T-cell (primary cell): ENCODE results near the gene PLPP4. TPM values are rescaled to one million over a fixed set of nuclear protein-coding genes. Genes with fewer than 3 reads are reported as not detected.

ENCODE experiments used
- ATAC-seq, 4 experiments: fragments of 200-7000 bp in 3 of 4; fragments of 150-1000 bp in 1 of 4; cut with Tn5 transposase; replicated peaks in 1 of 4; 1 replicate in 3 of 4; 2 replicates in 1 of 4; pipeline ENCODE4 v1.10.0; 2021; ENCODE audit warnings: moderate library complexity in 3 of 4, mild to moderate bottlenecking in 2 of 4, moderate number of reproducible peaks in 1 of 4
- CTCF ChIA-PET, 2 donors: fragments of 300-600 bp; sonication (Branson Sonifier 250); formaldehyde crosslinking; loops; one replicate each; lab custom pipeline; 2022; ENCODE audit warnings: antibody characterized with exemption in 2 of 2; lab: Charles Lee
- POLR2A ChIA-PET, 2 donors: fragments of 300-600 bp; sonication (Branson Sonifier 250); formaldehyde crosslinking; loops; one replicate each; lab custom pipeline; 2022; ENCODE audit warnings: antibody characterized with exemption in 2 of 2; lab: Charles Lee
- DNase-seq, 35 experiments: peaks; one replicate each; pipeline versions ENCODE4 v3.0.0 to v3.0.0-alpha.2; 2013 to 2023
- H3K27ac ChIP-seq: one replicate; pipeline ENCODE4 v1.5.1; 2013; ENCODE audit warnings: low read length
- H3K27me3 ChIP-seq, 2 experiments: replicated peaks in 1 of 2; 1 replicate in 1 of 2; 2 replicates in 1 of 2; pipeline versions ENCODE4 v1.6.1 to v1.7.0; 2013; ENCODE audit warnings: low read length in 1 of 2, mixed read lengths in 1 of 2; ENCODE audit not compliant: control insufficient read depth in 2 of 2, insufficient read depth in 2 of 2; ENCODE audit errors: extremely low read depth in 1 of 2
- H3K36me3 ChIP-seq, 2 donors: 1 replicate in 1 of 2; 2 replicates in 1 of 2; pipeline versions ENCODE4 v1.6.1 to v1.7.0; 2013; ENCODE audit warnings: low read length in 1 of 2; ENCODE audit not compliant: control insufficient read depth in 2 of 2, insufficient read depth in 1 of 2; ENCODE audit errors: extremely low read depth in 1 of 2
- H3K4me1 ChIP-seq, 2 experiments: 1 replicate in 1 of 2; 2 replicates in 1 of 2; pipeline versions ENCODE4 v1.6.1 to v1.7.0; 2013; ENCODE audit warnings: low read length in 2 of 2, mixed read lengths in 1 of 2; ENCODE audit not compliant: insufficient read depth in 2 of 2, control insufficient read depth in 1 of 2; ENCODE audit errors: extremely low read depth in 1 of 2
- H3K4me3 ChIP-seq, 2 donors: 1 replicate in 1 of 2; 2 replicates in 1 of 2; pipeline versions ENCODE4 v1.5.1 to v1.7.0; 2013; ENCODE audit warnings: mild to moderate bottlenecking in 2 of 2, low read length in 1 of 2, moderate library complexity in 1 of 2; ENCODE audit not compliant: control insufficient read depth in 1 of 2; ENCODE audit errors: extremely low read depth in 1 of 2
- H3K9me3 ChIP-seq: 2 replicates; pipeline ENCODE4 v1.7.0; 2013
- H3K27ac Mint-ChIP-seq, 2 donors: one replicate each; pipeline ENCODE4 v1.8.0; 2020 to 2021; ENCODE audit warnings: mild to moderate bottlenecking in 2 of 2, mixed read lengths in 2 of 2
- H3K27me3 Mint-ChIP-seq, 2 donors: one replicate each; pipeline ENCODE4 v1.8.0; 2021 to 2022; ENCODE audit warnings: mixed read lengths in 2 of 2
- H3K36me3 Mint-ChIP-seq: one replicate; pipeline ENCODE4 v1.8.0; 2021; ENCODE audit warnings: mixed read lengths
- H3K4me1 Mint-ChIP-seq, 3 donors: one replicate each; pipeline ENCODE4 v1.8.0; 2020 to 2022; ENCODE audit warnings: mixed read lengths in 3 of 3, mild to moderate bottlenecking in 1 of 3
- H3K4me3 Mint-ChIP-seq, 3 donors: one replicate each; pipeline ENCODE4 v1.8.0; 2020 to 2022; ENCODE audit warnings: mild to moderate bottlenecking in 3 of 3, mixed read lengths in 3 of 3, moderate library complexity in 3 of 3
- H3K9me3 Mint-ChIP-seq, 3 donors: one replicate each; pipeline ENCODE4 v1.8.0; 2020 to 2022; ENCODE audit warnings: mixed read lengths in 3 of 3
- WGBS: methylation state at CpG from one replicate; pipeline ENCODE4 v1.1.5; 2013; ENCODE audit warnings: missing lambda C conversion rate; ENCODE audit not compliant: insufficient coverage; 5-methylcytosine and 5-hydroxymethylcytosine counted together
- total RNA-seq, 35 experiments: library from RNA in 6 of 35; stranded (reverse) in 6 of 35; fragments of 120-200 nt in 1 of 35; gene quantifications; one replicate each; pipeline versions ENCODE4 v1.2.1 to v1.2.4 and lab custom pipeline; 2013 to 2026

The PLPP4 gene
- total RNA-seq, 5 donors from 2014 or later (not counting 1 experiment from before 2014, with no cell fraction given), result not detected

- Histone ChIP-seq H3K36me3 (no peaks in the 10 kb centered on the region), H3K27ac (no peak overlapping the region), H3K27me3 (peaks cover 8 to 45% of the 10 kb centered on the region in 2 experiments), H3K4me3 (no peak overlapping the region), H3K4me1 (no peaks in the 10 kb centered on the region), H3K9me3 (no peaks in the 10 kb centered on the region)
- peak overlapping the region in 2 of 3 donors; percentile 2 to 56 for H3K4me3 Mint-ChIP-seq
- H3K36me3 Mint-ChIP-seq, result no peaks in the 10 kb centered on the region
- ATAC-seq (no peak), DNase-seq (no peak)
- ChIA-PET POLR2A (no interaction called here), CTCF (no interaction called here)
- no CpG with 5 or more reads among the region's 4 CpGs for WGBS
- H3K27ac Mint-ChIP-seq, result no peak overlapping the region
- H3K9me3 Mint-ChIP-seq, result no peaks in the 10 kb centered on the region
- H3K4me1 Mint-ChIP-seq, result peaks cover 0 to 4% (median 2%) of the 10 kb centered on the region in 3 donors
- peaks cover 30 to 52% of the 10 kb centered on the region in 2 donors for H3K27me3 Mint-ChIP-seq
Observed at GRCh38 chr10:120458432-120458831, 1.4 kb downstream of the PLPP4 start.

GRCh38 chr10:120459185-120459584 is 2.2 kb downstream of the PLPP4 start:
- DNase-seq (no peak), ATAC-seq (no peak)
- Mint-ChIP-seq H3K27ac (no peak overlapping the region), H3K4me1 (peaks cover 0 to 4% (median 2%) of the 10 kb centered on the region in 3 donors), H3K27me3 (peaks cover 30 to 52% of the 10 kb centered on the region in 2 donors), H3K36me3 (no peaks in the 10 kb centered on the region), H3K4me3 (no peak overlapping the region), H3K9me3 (no peaks in the 10 kb centered on the region)
- H3K27ac ChIP-seq, result no peak overlapping the region
- CTCF ChIA-PET, result interaction anchor here in 1 of 2 donors (0.5 kb wide), 1 partner anchor 46 kb away, joined by 3 read pairs; no protein-coding TSS in a partner anchor
- H3K27me3 ChIP-seq, result peaks cover 6 to 45% of the 10 kb centered on the region in 2 experiments
- POLR2A ChIA-PET, result no interaction called here
- no peaks in the 10 kb centered on the region for H3K36me3 ChIP-seq
- no peak overlapping the region for H3K4me3 ChIP-seq
- no peaks in the 10 kb centered on the region for H3K9me3 ChIP-seq
- H3K4me1 ChIP-seq, result no peaks in the 10 kb centered on the region
- WGBS, result 60% methylated on average over 4 of the region's 5 CpGs

GRCh38 chr10:120460186-120460585 is 3.2 kb downstream of the PLPP4 start:
- no peak overlapping the region for H3K4me3 ChIP-seq
- Mint-ChIP-seq H3K4me1 (peaks cover 0 to 4% (median 2%) of the 10 kb centered on the region in 3 donors), H3K27ac (no peak overlapping the region), H3K4me3 (no peak overlapping the region), H3K36me3 (no peaks in the 10 kb centered on the region), H3K27me3 (peaks cover 26 to 44% of the 10 kb centered on the region in 2 donors), H3K9me3 (no peaks in the 10 kb centered on the region)
- peaks cover 6 to 41% of the 10 kb centered on the region in 2 experiments for H3K27me3 ChIP-seq
- ChIA-PET CTCF (no interaction called here), POLR2A (no interaction called here)
- ATAC-seq (no peak), DNase-seq (no peak)
- H3K36me3 ChIP-seq, result no peaks in the 10 kb centered on the region
- WGBS, result no CpG with 5 or more reads among the region's 1 CpG
- H3K27ac ChIP-seq, result no peak overlapping the region
- H3K4me1 ChIP-seq, result no peaks in the 10 kb centered on the region
- no peaks in the 10 kb centered on the region for H3K9me3 ChIP-seq

GRCh38 chr10:120460776-120461175 is 3.7 kb downstream of the PLPP4 start:
- Mint-ChIP-seq H3K27me3 (peaks cover 24 to 40% of the 10 kb centered on the region in 2 donors), H3K4me3 (no peak overlapping the region), H3K4me1 (peaks cover 0 to 4% (median 2%) of the 10 kb centered on the region in 3 donors), H3K27ac (no peak overlapping the region), H3K36me3 (no peaks in the 10 kb centered on the region), H3K9me3 (no peaks in the 10 kb centered on the region)
- H3K27ac ChIP-seq, result no peak overlapping the region
- no peaks in the 10 kb centered on the region for H3K4me1 ChIP-seq
- no peaks in the 10 kb centered on the region for H3K9me3 ChIP-seq
- no peak overlapping the region for H3K4me3 ChIP-seq
- peaks cover 6 to 36% of the 10 kb centered on the region in 2 experiments for H3K27me3 ChIP-seq
- ChIA-PET POLR2A (no interaction called here), CTCF (no interaction called here)
- DNase-seq (no peak), ATAC-seq (no peak)
- H3K36me3 ChIP-seq, result no peaks in the 10 kb centered on the region

GRCh38 chr10:120462018-120462682 is 5.1 kb downstream of the PLPP4 start:
- Histone ChIP-seq H3K4me3 (no peak overlapping the region), H3K27ac (no peak overlapping the region), H3K4me1 (no peaks in the 10 kb centered on the region), H3K36me3 (no peaks in the 10 kb centered on the region), H3K27me3 (peaks cover 4 to 27% of the 10 kb centered on the region in 2 experiments), H3K9me3 (no peaks in the 10 kb centered on the region)
- peaks cover 0 to 2% (median 2%) of the 10 kb centered on the region in 3 donors for H3K4me1 Mint-ChIP-seq
- DNase-seq (no peak), ATAC-seq (no peak)
- no peak overlapping the region for H3K27ac Mint-ChIP-seq
- WGBS, result 82% methylated on average over 8 of the region's 8 CpGs
- peaks cover 19 to 32% of the 10 kb centered on the region in 2 donors for H3K27me3 Mint-ChIP-seq
- CTCF ChIA-PET, result no interaction called here
- no peaks in the 10 kb centered on the region for H3K36me3 Mint-ChIP-seq
- no peaks in the 10 kb centered on the region for H3K9me3 Mint-ChIP-seq
- H3K4me3 Mint-ChIP-seq, result no peak overlapping the region
- POLR2A ChIA-PET, result no interaction called here

- peaks cover 0 to 9% of the 10 kb centered on the region in 2 experiments for H3K27me3 ChIP-seq
- Mint-ChIP-seq H3K9me3 (no peaks in the 10 kb centered on the region), H3K27me3 (peaks cover 6 to 8% of the 10 kb centered on the region in 2 donors), H3K4me3 (no peak overlapping the region), H3K27ac (no peak overlapping the region), H3K36me3 (no peaks in the 10 kb centered on the region), H3K4me1 (no peaks in the 10 kb centered on the region)
- WGBS, result no CpG with 5 or more reads among the region's 2 CpGs
- no peaks in the 10 kb centered on the region for H3K9me3 ChIP-seq
- ChIA-PET CTCF (no interaction called here), POLR2A (no interaction called here)
- ATAC-seq, result no peak
- no peak for DNase-seq
- H3K4me3 ChIP-seq, result no peak overlapping the region
- no peaks in the 10 kb centered on the region for H3K4me1 ChIP-seq
- no peaks in the 10 kb centered on the region for H3K36me3 ChIP-seq
- H3K27ac ChIP-seq, result no peak overlapping the region
Observed at GRCh38 chr10:120465138-120465537, 8.1 kb downstream of the PLPP4 start.
